B cell (primary cell): ENCODE data around the gene OR6C75. TPM values are rescaled to one million over a fixed set of nuclear protein-coding genes. Genes with fewer than 3 reads are reported as not detected.

Experiments used
- ATAC-seq: fragments of 200-7000 bp; cut with Tn5 transposase; one replicate; pipeline ENCODE4 v1.10.0; 2021; ENCODE audit warnings: low read depth, mild to moderate bottlenecking, moderate number of reproducible peaks, moderate library complexity
- CTCF ChIA-PET: fragments of 350-600 bp; sonication (Branson Sonifier 250); formaldehyde crosslinking; loops from one replicate; lab custom pipeline; 2021; ENCODE audit warnings: antibody characterized with exemption, inconsistent platforms; lab: Charles Lee
- POLR2A ChIA-PET: fragments of 350-600 bp; sonication (Branson Sonifier 250); formaldehyde crosslinking; loops from one replicate; lab custom pipeline; 2021; ENCODE audit warnings: antibody characterized with exemption; lab: Charles Lee
- DNase-seq: peaks from one replicate; pipeline ENCODE4 v3.0.0; 2013
- H2AFZ ChIP-seq: 2 replicates; pipeline ENCODE4 v1.6.1; 2012; ENCODE audit warnings: mild to moderate bottlenecking, low read depth, low read length; ENCODE audit not compliant: insufficient read depth, poor library complexity, severe bottlenecking
- H3K27ac ChIP-seq, 2 donors: 1 replicate in 1 of 2; 2 replicates in 1 of 2; pipeline ENCODE4 v1.5.1; 2012 to 2013; ENCODE audit warnings: low read length in 2 of 2, mild to moderate bottlenecking in 2 of 2, moderate library complexity in 1 of 2
- H3K27me3 ChIP-seq, 4 experiments: fragments of 200-600 bp in 1 of 4; sonication (generic) in 1 of 4; replicated peaks in 1 of 4; 1 replicate in 2 of 4; 2 replicates in 2 of 4; pipeline versions ENCODE4 v1.6.1 to v1.7.0; 2013 to 2016; ENCODE audit warnings: low read length in 3 of 4, mild to moderate bottlenecking in 2 of 4, mixed read lengths in 1 of 4, moderate library complexity in 1 of 4; ENCODE audit not compliant: insufficient read depth in 4 of 4, control insufficient read depth in 3 of 4; ENCODE audit errors: control extremely low read depth in 1 of 4
- H3K36me3 ChIP-seq, 2 experiments: replicated peaks in 1 of 2; 1 replicate in 1 of 2; 2 replicates in 1 of 2; pipeline versions ENCODE4 v1.6.1 to v1.7.1; 2013; ENCODE audit warnings: low read length in 1 of 2; ENCODE audit not compliant: insufficient read depth in 2 of 2, control insufficient read depth in 1 of 2; ENCODE audit errors: control extremely low read depth in 1 of 2, extremely low read depth in 1 of 2
- H3K4me1 ChIP-seq, 2 donors: fragments of 200-600 bp in 1 of 2; sonication (generic) in 1 of 2; 1 replicate in 1 of 2; 2 replicates in 1 of 2; pipeline versions ENCODE4 v1.5.1 to v1.6.1; 2013 to 2017; ENCODE audit warnings: low read length in 2 of 2; ENCODE audit not compliant: control insufficient read depth in 2 of 2, insufficient read depth in 2 of 2
- H3K4me2 ChIP-seq: replicated peaks from 2 replicates; pipeline ENCODE3; 2012; ENCODE audit warnings: mild to moderate bottlenecking, low read depth, low read length; ENCODE audit not compliant: poor library complexity, severe bottlenecking
- H3K4me3 ChIP-seq, 5 experiments: fragments of 200-600 bp in 1 of 5; sonication (generic) in 1 of 5; 1 replicate in 3 of 5; 2 replicates in 2 of 5; pipeline versions ENCODE4 v1.5.1 to v1.7.0; 2011 to 2016; ENCODE audit warnings: low read length in 4 of 5, mild to moderate bottlenecking in 4 of 5, low read depth in 2 of 5, control low read depth in 1 of 5, moderate library complexity in 1 of 5; ENCODE audit not compliant: insufficient read depth in 1 of 5; ENCODE audit errors: control extremely low read depth in 1 of 5, extremely low read depth in 1 of 5
- H3K79me2 ChIP-seq: fragments of 200-600 bp; sonication (generic); one replicate; pipeline ENCODE4 v1.6.0; 2016; ENCODE audit warnings: low read length; ENCODE audit not compliant: control insufficient read depth, insufficient read depth
- H3K9ac ChIP-seq: fragments of 200-600 bp; sonication (generic); 2 replicates; pipeline ENCODE4 v1.6.1; 2017; ENCODE audit warnings: mild to moderate bottlenecking, low read length, moderate library complexity
- H3K9me3 ChIP-seq, 3 donors: one replicate each; pipeline versions ENCODE4 v1.6.1 to v1.7.1; 2013; ENCODE audit warnings: low read length in 2 of 3; ENCODE audit not compliant: control insufficient read depth in 2 of 3, insufficient read depth in 1 of 3; ENCODE audit errors: control extremely low read depth in 1 of 3
- H4K20me1 ChIP-seq: 2 replicates; pipeline ENCODE4 v1.6.0; 2012; ENCODE audit warnings: mild to moderate bottlenecking, low read length; ENCODE audit not compliant: insufficient read depth, control insufficient read depth, poor library complexity, severe bottlenecking
- H3K27ac Mint-ChIP-seq: one replicate; pipeline ENCODE4 v1.8.0; 2021; ENCODE audit warnings: mixed read lengths
- H3K27me3 Mint-ChIP-seq: one replicate; pipeline ENCODE4 v1.8.0; 2021; ENCODE audit warnings: mixed read lengths
- H3K4me1 Mint-ChIP-seq: one replicate; pipeline ENCODE4 v1.8.0; 2021; ENCODE audit warnings: mixed read lengths
- H3K4me3 Mint-ChIP-seq: one replicate; pipeline ENCODE4 v1.8.0; 2021; ENCODE audit warnings: mixed read lengths
- H3K9me3 Mint-ChIP-seq: one replicate; pipeline ENCODE4 v1.8.0; 2022; ENCODE audit warnings: mixed read lengths; ENCODE audit not compliant: insufficient read depth
- CTCF ChIP-seq: fragments of 200-600 bp; IDR thresholded peaks from one replicate; pipeline ENCODE4 v1.8.0; 2022; ENCODE audit warnings: antibody characterized with exemption, mild to moderate bottlenecking
- EZH2 ChIP-seq: IDR thresholded peaks from 2 replicates; pipeline ENCODE4 v1.6.1; 2012; ENCODE audit warnings: borderline replicate concordance, low read depth, mild to moderate bottlenecking, moderate library complexity, low read length; ENCODE audit not compliant: insufficient read depth, poor library complexity, severe bottlenecking
- WGBS: methylation state at CpG from one replicate; pipeline ENCODE4 v1.1.5; 2013; ENCODE audit warnings: missing lambda C conversion rate; ENCODE audit not compliant: insufficient coverage; 5-methylcytosine and 5-hydroxymethylcytosine counted together
- intact Hi-C: fragments of 100-400 bp; cut with micrococcal nuclease; formaldehyde crosslinking; loops from one replicate; pipeline ENCODE4 v1.10.0; 2022
- polyA plus RNA-seq: library from polyadenylated mRNA; depleted of rRNA; stranded (reverse); fragments of >200 nt; gene quantifications from 2 replicates; pipeline ENCODE4 v1.2.3, GENCODE V29; 2012
- total RNA-seq, 2 donors: library from RNA; stranded (reverse); fragments of 120-200 nt in 1 of 2; gene quantifications; 1 replicate in 1 of 2; 2 replicates in 1 of 2; pipeline versions ENCODE4 v1.2.3 to v1.2.4, GENCODE V29; 2013 to 2022

OR6C75 gene
- total and polyA plus RNA-seq, 2 donors (not counting 1 experiment from before 2014, with no cell fraction given) = not detected

DNA sequence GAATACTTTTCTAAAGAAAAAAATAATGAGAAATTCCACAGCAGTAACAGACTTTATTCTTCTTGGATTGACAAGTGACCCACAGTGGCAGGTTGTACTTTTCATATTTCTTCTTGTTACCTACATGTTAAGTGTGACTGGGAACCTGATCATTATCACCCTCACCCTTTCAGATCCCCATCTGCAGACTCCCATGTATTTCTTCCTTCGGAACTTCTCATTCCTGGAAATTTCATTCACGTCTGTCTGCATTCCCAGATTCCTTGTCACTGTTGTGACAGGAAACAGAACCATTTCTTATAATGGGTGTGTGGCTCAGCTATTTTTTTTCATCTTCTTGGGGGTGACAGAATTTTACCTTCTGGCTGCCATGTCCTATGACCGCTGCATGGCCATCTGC is 2.3 kb downstream of the OR6C75 start:
- DNase-seq (no peak), ATAC-seq (no peak)
- no peak overlapping the region for H2AFZ ChIP-seq
- no peaks in the 10 kb centered on the region for H3K79me2 ChIP-seq
- Mint-ChIP-seq H3K27me3 (peaks cover 21% of the 10 kb centered on the region), H3K9me3 (no peaks in the 10 kb centered on the region), H3K27ac (no peak overlapping the region), H3K4me1 (no peaks in the 10 kb centered on the region), H3K4me3 (no peak overlapping the region)
- no peaks in the 10 kb centered on the region for H4K20me1 ChIP-seq
- H3K27ac ChIP-seq = no peak overlapping the region
- intact Hi-C loops = no loop called here
- H3K9me3 ChIP-seq = no peaks in the 10 kb centered on the region
- TF ChIP-seq EZH2 (no peak), CTCF (no peak)
- H3K36me3 ChIP-seq = no peaks in the 10 kb centered on the region
- no peak overlapping the region for H3K4me2 ChIP-seq
- H3K4me1 ChIP-seq = no peaks in the 10 kb centered on the region
- 60% methylated on average over 1 of the region's 3 CpGs for WGBS
- ChIA-PET POLR2A (no interaction called here), CTCF (no interaction called here)
- H3K27me3 ChIP-seq = peaks cover 0 to 6% (median 6%) of the 10 kb centered on the region in 4 experiments
- H3K4me3 ChIP-seq = no peak overlapping the region
- no peak overlapping the region for H3K9ac ChIP-seq

DNA sequence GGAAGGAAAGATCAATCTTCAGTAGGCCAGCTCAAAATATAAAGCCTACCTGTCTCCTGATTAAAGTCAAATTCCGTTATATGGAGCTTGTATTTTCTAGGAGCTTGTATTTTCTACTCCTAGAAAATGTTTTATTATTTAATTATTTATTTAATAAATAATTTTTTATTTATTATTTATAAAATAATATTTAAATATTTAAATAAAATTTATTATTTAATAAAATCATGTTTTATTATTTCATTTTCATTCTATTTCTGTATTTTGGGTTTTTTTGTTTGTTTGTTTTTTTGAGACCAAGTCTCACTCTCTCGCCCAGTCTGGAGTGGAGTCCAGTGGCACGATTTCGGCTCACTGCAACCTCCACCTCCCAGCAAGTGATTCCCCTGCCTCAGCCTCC is 9.7 kb downstream of the OR6C75 start:
- Mint-ChIP-seq H3K27me3 (peaks cover 1% of the 10 kb centered on the region), H3K27ac (no peak overlapping the region), H3K4me1 (no peaks in the 10 kb centered on the region), H3K9me3 (no peaks in the 10 kb centered on the region), H3K4me3 (no peak overlapping the region)
- H3K27me3 ChIP-seq = peaks cover 0 to 3% (median 0%) of the 10 kb centered on the region in 4 experiments
- H3K36me3 ChIP-seq = no peaks in the 10 kb centered on the region
- no peak overlapping the region for H3K4me2 ChIP-seq
- no peak for ATAC-seq
- no CpG with 5 or more reads among the region's 4 CpGs for WGBS
- no peaks in the 10 kb centered on the region for H4K20me1 ChIP-seq
- TF ChIP-seq CTCF = no peak
- ChIA-PET CTCF (no interaction called here), POLR2A (no interaction called here)
- intact Hi-C loops = no loop called here
- no peaks in the 10 kb centered on the region for H3K79me2 ChIP-seq
- no peak overlapping the region for H3K4me3 ChIP-seq
- H2AFZ ChIP-seq = no peak overlapping the region
- H3K9ac ChIP-seq = no peak overlapping the region
- no peak overlapping the region for H3K27ac ChIP-seq
- no peaks in the 10 kb centered on the region for H3K9me3 ChIP-seq
- DNase-seq = no peak
- no peaks in the 10 kb centered on the region for H3K4me1 ChIP-seq
